Muscle of arm (tissue), 12 donors: Measurements from ENCODE around the gene FERMT3. TPM values are rescaled to one million over a fixed set of nuclear protein-coding genes. Genes with fewer than 3 reads are reported as not detected.

Source experiments
- DNase-seq: peaks from one replicate; pipeline ENCODE4 v3.0.0-alpha.2; 2013
- polyA plus RNA-seq, 12 donors: library from polyadenylated mRNA; unstranded; fragments of 120-200 nt; gene quantifications; one replicate each; pipeline ENCODE4 v1.2.1, GENCODE V29; 2013; ENCODE audit not compliant: insufficient read length in 12 of 12

Gene FERMT3
- polyA plus RNA-seq, 12 donors: 5.2 to 16.7 (median 7.5) TPM; not detected in 1

DNA sequence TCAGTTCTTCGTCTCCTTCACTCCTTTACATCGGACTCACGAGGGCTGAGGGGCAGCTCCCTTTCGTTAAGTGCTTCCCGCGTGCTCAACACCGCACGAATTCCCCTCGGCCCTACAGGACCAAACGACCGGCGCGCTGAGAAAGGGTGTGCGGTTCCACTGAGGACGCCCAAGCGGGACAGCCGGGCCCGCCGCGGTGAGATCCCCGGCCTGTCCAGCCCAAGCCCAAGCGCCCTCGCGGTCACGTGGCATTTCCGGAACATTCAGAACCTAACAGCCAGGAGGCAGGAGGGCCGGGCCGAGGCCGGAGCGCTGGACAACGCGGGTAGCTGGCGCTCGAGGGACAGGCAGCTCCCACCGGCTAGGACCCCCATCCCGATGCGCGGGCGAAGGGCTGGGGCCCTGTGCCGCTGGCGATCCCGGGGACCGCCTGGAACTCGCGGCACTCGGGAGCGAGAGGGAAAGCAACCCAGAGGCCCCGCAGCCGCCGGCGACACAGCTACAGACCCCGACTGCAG, 21.3 kb upstream of the FERMT3 start:
- DNase-seq: peak; percentile 85

DNA sequence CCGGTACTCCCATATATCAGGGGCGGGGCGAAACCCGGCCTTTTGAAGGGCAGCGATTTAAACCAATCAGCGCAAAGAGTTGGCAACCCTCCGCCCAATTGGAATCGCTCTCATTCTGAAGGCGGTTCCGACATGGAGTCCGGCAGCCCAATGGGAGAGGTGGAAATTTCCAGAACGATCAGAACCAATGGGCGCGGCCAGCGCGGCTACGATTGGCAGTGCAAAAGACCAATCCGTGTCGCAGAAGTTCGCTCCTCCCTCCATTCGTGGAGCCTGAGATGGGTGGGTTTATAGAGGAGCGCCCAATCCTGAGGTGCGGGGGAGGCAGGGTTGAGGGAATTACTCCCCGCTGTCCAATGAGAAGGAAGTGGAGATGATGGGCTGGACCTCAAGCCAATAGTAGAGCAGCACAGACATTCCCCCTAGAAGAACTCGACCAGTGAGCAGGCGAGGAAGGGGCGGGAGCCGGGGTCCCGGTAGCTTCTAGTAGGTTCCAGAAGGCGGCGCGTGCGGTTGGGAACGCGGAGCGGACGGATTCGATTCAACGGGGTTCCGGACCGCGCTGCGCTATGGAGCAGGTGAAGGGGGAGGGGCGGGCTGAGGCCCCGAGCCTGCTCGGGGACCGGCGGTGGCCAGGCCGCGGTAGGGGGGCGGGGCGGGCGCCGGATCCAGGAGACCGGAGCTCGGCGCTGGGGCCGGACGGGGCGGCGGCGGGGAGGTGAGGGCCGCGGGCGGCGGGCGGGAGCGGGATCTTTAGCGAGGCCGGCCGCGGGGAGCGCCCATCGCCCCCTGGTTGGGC, 20.6 kb upstream of the FERMT3 start, which contains the start of gene STIP1:
Gene STIP1, plus strand, starts transcription at position 479 of the 799 bp plus-strand sequence. Its CDS starts 91 bp downstream, at position 570.
- DNase-seq: peak; percentile 100

DNA sequence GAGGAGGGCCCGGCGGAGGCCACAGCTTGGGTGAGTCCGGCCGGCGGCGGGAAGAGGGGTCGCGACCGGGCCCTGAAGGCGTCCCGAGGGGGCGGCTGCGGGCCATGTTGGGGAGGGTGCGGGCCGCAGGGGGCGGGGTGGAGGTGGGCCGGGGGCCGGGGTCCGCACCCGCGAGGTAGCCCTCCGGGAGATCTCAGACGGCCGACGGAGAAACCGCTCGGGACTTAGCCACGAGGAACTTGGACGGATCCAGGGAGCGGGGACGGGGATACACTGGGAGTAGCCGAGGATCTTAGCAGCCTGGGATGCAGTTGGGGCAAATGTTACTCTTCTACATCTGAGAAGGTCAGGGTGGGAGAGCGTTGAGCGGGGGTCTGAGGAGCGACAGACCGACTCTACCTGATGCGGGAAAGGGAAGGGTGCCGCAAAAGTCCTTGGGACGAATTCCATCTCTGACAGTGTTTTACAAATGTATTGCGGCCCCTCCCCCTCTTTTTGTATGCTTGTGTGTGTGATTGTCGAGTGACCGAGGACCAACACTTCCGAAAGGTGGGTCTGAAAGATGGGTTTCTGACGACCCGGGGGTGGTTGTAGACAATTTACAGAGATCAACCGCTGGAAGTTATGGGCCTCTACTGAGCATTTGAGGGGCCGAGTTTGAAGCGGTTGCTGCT, 19.9 kb upstream of the FERMT3 start:
- DNase-seq: no peak

GRCh38 chr11:64192434-64192833, 14.1 kb upstream of the FERMT3 start:
- no peak for DNase-seq

DNA sequence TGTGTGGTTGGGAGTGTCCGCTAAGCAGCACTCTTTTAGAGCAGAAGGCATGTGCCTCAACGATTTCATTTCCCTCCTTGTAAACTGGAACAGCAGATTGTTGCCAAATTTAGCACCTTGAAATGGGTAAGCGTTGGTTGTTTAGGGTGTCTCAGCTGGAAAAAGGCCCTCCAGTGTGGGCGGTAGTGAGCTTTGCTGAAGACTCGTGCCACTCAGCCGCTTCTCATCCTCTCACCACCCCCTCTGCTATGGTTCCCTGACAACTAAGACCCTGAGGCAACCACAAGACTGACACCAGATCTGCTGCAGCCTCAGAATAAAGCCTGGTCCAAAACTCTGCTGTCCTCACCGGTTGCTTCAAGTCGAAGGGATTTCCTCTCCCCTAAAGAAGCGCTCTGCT, 9.9 kb upstream of the FERMT3 start:
- DNase-seq: no peak

DNA sequence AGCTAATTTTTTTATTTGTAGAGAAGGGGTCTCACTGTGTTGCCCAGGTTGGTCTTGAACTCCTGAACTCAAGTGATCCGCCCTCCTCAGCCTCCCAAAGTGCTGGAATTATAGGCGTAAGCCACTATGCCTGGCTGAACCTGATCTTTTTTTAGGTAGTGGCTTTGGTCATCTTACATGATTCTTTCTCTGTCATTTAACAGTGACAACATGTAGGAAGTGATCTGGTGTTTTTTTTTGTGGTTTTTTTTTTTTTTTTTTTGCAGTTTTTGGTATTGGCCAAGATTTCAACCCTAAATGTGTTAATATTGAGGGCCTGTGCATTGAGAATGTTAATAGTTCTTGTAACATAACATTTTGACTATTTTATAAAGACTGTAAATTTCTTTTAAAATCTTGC, 8.0 kb upstream of the FERMT3 start:
- no peak for DNase-seq

- no peak for DNase-seq
These were observed 5.0 kb upstream of the FERMT3 start for GRCh38 chr11:64201543-64201942.

DNA sequence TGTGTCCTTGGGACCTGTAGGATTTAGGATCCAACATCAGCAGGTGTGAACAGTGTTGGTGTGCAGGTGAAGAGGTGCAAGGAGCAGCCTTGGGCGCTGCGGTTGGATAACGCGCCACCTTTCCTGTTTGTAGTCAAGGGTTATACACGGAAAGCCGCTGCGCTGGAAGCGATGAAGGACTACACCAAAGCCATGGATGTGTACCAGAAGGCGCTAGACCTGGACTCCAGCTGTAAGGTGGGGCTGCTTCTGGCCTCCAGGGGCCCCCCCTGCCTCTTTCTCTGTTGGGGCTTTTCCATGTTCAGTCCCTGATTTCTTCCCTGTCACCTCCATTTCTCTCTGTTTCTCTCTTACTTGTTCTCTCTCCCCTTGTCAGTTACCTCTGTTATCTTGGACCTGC, 3.5 kb upstream of the FERMT3 start:
- no peak for DNase-seq

DNA sequence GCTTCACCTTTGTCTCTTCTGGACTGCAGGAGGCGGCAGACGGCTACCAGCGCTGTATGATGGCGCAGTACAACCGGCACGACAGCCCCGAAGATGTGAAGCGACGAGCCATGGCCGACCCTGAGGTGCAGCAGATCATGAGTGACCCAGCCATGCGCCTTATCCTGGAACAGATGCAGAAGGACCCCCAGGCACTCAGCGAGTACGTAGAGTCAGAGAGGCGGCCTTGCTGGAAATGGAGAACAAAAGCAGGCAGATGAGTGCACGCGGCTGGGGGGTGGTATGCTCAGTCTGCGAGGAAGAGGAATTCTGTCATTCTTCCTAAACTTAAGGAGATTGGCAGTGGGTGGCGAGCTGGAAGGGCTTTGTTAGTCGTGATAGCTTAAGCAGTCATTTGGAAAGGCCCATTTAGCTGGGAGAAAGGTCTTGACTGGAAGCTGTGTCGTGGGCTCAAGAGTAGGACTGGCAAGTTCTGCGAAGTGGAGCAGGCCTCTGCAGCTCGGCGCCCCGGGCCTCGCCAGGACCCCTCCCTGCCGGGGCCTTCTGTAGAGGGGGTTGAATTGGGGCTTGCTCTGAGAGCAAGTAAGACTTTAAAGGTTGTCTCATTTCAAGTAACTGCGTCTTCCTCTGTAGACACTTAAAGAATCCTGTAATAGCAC, 3.0 kb upstream of the FERMT3 start:
- no peak for DNase-seq

- no peak for DNase-seq
These were observed 2.5 kb upstream of the FERMT3 start for GRCh38 chr11:64204080-64204440.

- DNase-seq: peak; percentile 82
These were observed 2.0 kb upstream of the FERMT3 start for GRCh38 chr11:64204464-64204989.

DNA sequence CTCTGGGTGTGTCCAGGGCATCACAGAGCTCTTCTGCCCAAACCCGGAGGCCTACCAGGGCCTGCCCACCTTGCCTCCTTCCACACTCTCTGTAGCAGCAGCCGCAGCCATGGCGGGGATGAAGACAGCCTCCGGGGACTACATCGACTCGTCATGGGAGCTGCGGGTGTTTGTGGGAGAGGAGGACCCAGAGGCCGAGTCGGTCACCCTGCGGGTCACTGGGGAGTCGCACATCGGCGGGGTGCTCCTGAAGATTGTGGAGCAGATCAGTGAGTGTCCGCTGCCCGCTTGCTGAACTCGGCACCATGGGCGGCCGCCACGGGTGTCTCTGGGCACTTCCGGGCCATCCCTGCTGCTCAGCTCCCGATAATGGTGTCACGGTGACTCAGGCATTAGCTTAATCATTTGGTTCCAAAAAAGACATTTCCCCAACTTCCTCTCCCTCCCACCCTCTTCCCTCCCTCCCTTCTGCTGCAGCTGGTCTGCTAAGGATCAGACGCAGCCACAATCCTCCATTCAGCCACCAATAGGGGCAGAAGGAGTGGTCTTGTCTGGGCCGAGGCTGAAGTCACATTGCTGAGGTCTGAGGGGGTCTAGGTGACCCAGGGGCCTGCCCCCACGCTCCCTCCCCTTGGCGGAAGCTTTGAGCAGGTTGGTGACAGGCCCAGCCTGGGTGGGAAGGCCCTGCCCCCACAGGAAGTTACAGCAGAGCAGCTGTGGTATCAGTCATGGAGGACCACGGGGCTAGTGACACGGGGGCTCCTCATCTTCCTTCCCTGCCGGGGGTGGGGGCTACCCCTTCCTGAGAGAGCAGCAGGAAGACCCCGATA, 950 bp downstream of the FERMT3 start:
- peak; percentile 66 for DNase-seq

GRCh38 chr11:64208086-64208795, 1.7 kb downstream of the FERMT3 start:
- no peak for DNase-seq

GRCh38 chr11:64208796-64209562, 2.5 kb downstream of the FERMT3 start:
- no peak for DNase-seq

DNA sequence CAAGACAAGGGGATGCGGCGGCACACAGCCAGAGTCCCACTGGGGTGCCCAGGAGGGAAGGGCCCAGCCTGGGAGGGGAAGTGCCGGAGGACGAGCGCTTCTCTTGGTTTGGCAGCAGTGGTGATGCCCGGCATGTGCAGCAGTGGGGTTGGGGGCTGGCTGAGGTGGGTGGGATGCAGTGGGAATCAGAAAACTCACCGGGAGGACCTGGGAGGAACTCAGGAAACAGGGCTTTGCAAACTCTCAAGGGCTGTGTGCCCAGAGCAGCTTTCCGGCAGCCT, 3.0 kb downstream of the FERMT3 start:
- no peak for DNase-seq

- no peak for DNase-seq
These were observed 3.9 kb downstream of the FERMT3 start for GRCh38 chr11:64210301-64211020.

DNA sequence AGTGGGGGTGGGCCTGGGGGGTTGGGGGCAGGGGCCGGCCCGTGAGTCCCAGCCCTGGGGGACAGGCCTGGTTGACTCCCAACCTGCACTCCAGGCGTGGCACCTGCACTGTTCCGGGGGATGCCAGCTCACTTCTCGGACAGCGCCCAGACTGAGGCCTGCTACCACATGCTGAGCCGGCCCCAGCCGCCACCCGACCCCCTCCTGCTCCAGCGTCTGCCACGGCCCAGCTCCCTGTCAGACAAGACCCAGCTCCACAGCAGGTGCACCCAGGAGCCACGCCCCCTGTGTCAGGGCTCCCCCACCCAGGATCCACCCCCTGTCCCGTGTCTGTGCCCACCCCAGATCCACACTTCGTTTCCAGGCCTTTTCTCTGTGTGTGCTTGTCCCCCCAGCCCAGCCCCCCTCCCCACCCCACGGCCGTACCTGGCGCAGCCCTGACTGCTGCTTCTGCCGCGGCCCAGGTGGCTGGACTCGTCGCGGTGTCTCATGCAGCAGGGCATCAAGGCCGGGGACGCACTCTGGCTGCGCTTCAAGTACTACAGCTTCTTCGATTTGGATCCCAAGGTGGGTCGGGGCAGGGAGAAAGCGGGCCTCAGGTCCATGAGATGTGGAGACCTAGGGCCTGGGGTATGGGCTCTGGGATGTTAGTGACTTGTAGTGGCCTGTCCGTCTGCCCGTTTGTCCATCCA, 4.8 kb downstream of the FERMT3 start:
- DNase-seq: no peak

- no peak for DNase-seq
These were observed 10.4 kb downstream of the FERMT3 start for GRCh38 chr11:64216879-64217278.
